Stimulated activated CD8-positive, alpha-beta memory T cell treated with anti-CD3 and anti-CD28 coated beads, Interleukin-15, amount 100 ng/mL, for 1 hour (primary cell): ENCODE results near the gene HLA-DPA1.
"Not testable (repeated sequence)": the region's sequence is repeated elsewhere in the genome, so short reads cannot be mapped to it uniquely, and the experiment has no call there.

Experiments used
- DNase-seq: peaks from one replicate; pipeline ENCODE4 v3.0.0-alpha.2; 2020; ENCODE audit warnings: low read depth

The HLA-DPA1 gene

DNA sequence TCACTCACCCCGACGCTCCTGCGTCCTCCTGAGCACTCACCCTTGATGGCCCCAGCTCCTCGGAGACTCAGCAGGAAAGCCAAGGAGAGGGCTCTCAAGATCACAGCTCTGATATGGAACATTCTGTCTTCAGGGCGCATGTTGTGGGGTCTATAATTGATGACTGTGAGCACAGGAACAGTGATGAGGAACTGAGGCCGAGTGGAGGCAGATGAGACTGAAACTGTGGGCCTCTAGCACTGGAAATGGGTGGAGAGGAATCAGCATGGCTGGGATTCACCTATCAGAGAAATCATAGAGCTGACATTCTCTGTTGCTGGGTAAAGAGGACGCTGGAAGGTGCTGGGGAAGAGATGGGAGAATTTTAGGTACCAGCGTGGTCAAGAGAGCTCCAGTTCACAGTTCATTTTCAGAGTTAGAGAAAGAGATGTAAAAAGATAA is at the start of gene HLA-DPA1:
TSS of gene HLA-DPA1 (minus strand) at position 219 of the 441 bp plus-strand sequence.
- no peak for DNase-seq

DNA sequence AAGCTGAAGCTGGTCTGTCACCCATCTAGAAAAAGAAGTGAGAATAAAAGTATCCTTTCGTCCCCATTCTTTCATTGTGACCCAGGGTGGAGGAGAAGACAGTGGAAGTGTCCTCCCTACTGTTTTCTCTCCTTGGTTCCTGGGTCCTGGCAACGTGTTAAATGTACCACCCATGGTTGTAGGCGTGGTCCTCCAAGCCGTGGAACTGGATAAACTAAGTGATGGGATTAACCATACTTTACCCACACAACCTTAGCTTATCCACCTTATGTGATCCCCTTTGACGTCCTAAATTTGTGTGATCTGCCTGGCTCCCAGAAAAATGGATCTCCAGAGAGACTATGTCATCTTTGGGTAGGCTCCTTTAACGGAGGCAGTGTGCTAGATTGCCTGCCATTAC is 49.7 kb upstream of the HLA-DPA1 start:
- DNase-seq, result no peak

DNA sequence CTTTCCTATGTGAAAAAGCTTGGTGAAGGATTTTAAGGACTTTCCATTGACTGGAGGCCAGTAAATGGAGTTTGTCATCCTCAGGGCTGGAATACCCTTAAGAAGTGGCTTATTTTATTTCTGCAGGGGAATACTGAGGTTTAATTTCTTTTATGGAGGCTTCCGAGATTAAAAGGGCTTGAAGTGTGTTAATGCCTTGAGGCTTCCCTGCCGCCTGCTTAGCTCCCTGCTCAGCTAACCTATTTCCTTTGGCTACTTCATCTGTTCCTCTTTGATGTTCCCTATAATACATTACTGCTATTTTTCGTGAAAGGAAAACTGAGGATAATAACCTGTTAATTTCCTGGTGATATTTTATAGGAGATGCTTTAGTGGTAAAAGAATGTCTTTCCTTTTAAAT is 46.6 kb upstream of the HLA-DPA1 start:
- DNase-seq, result no peak

DNA sequence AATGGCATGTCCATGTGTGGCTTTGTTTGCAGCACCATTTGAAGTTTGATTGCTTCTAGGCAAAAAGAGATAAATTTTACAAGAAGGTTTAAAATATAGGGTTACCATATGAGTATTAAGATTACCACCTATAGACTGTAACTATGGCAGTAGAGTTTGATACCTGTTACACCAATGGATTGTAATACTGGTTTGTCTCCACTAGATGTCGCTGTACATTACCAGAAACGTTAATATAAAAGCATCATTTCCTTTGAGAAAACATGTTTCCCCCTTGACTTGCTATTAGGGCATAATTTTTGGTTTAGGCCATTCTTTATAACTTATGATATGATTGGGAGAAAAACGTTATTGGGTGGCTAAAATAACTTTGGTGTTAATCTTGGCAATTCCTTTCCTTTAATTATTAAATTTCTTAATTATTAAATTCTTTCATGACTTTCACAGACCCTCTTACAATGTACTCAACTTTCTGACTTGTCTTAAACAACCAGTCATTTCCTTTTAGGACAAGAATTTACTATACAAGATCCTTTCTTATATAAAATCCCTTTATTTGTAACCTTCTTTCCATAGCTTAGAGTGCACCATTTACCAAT is 45.2 kb upstream of the HLA-DPA1 start:
- DNase-seq, result no peak

DNA sequence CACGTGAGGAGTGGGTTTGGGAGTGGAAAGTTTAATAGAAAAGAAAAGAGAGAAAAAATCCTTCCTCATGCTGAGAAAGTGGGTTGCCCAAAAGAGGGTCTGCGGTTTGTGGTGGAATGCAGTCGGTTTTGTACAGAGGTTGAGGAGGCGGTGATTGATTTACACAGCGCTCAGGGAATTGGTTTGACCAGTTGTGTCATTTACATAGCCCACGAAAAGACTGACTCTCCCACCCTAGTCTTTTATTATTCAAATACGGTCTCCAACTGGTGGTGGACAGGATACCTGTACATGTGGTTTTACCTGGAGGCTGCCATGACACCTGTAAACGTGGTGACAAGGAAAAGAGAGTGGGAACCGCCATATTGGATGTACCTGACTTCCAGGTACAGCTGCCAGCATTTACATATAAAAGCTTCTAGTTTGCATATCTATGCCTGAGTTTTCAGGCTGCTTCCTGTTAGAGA is 44.4 kb upstream of the HLA-DPA1 start:
- no peak for DNase-seq

DNA sequence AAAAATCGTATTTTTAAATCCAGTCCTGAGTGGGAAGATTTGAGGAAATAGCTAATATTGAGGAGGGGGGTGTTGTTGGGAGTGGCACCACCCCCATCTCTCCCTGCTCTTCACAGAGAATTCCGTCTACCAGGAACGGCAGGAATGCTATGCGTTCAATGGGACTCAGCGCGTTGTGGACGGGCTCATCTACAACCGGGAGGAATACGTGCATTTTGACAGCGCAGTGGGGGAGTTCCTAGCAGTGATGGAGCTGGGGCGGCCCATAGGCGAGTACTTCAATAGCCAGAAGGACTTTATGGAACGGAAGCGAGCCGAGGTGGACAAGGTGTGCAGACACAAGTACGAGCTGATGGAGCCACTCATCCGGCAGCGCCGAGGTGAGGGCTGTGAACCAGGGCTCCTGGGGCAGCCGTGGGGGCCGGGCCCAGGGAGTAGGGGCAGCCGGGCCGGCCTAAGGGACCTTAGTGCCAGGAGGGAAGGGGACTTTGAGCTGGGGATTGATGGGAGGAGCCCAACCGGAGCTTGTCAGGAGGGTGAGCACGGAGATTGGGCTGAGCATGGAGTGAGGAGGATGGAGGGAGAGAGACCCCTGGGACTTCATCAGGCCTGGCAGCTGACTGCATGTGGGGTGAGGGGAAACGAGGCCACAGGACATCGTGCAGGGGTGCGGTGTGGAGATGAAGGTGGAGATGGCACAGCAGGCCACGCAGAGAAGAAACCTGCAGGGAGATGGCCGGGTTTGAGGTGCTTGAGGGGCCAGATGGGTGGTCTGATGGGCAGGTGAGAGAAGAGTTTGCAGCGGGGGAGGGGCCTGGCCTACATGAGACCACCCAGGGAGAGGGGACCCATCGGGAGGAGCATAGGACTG is 43.6 kb upstream of the HLA-DPA1 start:
- DNase-seq, result no peak

DNA sequence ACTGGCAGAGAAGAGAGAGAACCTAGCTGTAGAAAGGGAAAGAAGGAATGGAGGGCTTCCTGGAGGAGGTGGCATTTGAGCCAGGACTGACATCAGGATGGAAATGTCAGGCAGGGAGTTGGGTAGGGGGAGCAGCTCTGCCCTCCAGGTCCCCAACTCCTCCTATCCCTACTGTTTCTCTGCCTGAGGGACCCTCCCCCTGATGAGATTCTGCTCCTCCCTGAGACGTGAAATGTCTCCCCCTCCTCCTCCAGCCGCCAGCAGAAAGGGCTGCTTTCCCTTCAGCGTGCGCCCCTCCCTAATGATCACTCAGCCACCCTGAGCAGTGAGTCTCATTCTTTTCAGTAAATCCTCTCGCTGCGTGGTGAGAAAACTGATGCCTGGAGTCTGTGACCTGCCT is 43.0 kb upstream of the HLA-DPA1 start:
- no peak for DNase-seq

DNA sequence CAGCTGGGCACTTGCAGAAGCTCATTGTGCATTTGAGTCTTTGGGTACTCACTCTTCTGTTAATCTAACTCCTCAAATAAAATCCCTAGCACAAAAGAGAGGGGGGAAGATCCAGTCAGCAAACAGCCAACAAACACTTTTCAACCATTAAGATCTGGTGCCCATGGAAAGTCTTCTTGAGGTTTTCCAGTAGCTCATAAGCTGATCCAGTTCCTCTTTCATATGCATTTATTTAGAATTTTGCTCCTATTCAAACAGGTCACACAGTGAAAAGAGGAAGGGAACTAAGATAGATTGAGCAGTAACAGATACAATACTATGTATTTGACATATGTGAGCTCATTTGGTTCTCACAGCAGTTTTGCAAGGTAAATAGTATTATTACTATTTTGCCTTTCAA is 41.0 kb upstream of the HLA-DPA1 start:
- no peak for DNase-seq

DNA sequence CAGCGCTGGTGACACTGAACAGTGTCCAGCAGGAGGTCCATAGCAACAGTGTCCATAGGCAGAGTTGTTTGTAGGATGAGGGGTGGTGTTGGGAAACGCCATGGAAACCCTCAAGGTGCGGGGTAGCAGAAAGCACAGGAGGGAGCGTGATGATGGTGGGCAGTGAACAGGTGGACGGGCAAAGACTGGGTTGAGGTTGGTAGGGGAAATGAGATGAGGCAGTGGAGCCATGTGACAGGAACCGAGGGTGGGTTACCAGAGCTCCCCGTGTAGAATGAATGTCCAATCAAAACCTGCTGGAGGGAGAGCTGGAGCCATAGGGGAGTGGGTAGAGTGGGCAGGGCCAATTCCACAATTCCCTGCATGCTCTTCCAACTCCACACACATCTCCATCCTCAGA is 40.3 kb upstream of the HLA-DPA1 start:
- no peak for DNase-seq

DNA sequence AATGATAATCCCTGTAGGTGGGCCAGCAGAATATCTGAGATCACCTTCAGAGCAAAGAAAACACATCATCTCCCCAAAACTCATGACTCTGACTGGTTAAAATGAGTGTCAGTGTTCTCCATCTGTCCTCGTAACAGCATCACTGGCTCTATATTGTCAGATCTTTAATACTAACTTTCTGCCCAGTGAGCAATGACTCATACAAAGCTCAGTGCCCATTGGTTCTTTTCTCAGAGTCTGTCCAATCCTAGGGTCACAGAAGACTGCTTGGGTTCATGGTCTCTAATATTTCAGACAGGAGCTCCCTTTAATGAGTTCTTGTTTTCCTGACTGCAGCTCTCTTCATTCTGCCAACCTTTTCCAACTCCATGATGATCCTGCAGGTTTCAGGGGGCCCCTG is 38.7 kb upstream of the HLA-DPA1 start:
- DNase-seq, result no peak

DNA sequence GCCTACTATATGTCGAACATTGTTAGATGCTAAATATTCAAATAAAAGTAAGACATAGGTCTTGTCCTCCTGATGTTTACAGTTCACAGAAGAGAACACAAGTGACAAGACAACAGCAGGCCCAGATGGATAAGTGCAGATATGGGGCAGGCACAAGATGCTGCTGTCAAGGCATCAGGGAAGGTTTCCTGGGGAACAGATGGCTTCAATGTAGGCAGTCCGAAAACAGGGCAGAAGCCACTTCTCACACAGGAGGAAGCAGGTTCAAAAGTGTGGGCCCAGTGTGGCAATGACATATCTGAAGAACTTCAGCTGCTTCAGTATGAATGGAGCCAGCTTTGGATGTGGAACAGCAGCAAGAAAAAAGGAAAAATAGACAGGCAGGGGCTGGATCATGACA is 34.9 kb upstream of the HLA-DPA1 start:
- DNase-seq, result no peak

DNA sequence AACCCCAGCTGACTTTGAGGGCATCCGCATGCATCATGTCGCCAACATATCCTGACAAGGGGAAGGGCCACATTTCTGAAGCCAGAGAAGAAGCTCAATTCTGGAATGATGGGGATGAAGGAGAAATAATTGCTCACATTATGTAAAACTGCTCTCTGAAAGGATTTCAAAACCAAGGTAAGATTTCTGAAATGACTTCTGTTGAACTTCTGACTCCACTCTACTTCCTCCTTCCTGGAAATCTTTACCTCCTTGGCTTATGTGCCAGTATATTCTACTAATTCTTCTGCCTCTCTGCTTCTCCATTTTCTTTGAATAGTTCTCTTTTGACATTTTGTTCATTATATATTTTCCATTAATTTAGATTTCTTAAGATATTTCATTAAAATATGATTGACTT is 34.2 kb upstream of the HLA-DPA1 start:
- DNase-seq, result no peak

DNA sequence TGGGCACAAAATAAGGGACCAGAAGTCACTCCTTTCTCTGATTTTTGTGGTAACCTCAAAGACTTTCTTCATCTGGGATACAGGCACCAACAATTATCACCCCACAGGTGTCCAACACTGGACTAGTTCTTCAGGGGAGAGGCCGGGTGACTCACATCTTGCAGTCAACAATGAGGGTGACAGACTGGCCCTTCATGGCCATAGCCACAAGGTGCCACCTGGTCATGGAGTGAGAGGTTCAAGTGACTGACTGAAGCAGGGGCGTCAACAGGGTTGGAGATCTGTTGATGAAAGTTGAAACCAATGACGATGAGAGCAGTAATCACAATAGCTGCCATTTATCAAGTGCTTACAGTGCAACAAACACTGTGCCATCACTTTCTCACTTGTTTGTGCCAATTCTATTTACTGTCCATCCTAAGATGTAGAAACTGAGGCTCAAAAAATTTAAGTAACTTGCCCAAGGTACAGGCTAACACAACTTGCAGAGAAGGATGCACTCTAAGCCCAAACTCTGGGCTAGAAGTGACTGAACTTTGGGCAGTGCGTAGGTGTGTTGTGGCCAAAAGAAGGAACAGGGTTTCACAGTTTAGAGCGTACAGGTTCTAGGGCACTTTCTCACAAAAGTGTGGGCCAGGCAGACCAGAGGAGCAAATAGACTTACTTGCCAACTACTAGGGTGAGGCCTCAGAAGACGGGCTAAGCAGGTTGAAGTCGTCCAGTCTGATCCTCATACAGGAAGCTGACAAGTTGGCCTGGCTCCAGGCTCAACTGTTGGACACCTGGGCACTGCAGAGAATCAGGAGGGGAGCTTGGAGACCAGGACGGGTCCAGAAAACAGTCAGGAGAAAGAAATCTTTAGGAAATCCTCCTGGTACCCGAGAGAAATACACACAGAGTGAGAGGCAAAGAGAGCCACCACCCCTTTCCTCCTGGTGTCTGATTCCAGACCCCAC is 32.7 kb upstream of the HLA-DPA1 start:
- no peak for DNase-seq

DNA sequence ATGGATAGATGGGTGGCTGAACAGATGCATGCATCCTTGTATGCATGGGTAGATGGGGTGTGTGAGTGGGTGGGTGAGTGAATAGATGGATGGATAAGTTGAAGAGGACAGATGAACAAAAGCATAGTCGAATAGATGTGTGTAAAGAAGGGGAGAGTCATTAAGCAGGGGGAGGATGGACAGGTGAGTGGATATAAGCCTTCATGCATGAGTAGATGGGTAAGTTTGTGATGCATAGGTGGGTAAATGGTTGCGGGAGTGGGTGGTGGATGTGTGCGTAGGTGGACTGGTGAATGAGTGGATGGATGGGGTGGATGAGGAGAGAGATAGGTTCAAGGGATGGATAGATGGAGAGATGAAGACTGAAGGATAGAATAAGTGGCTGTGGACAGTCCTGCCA is 31.9 kb upstream of the HLA-DPA1 start:
- no peak for DNase-seq

DNA sequence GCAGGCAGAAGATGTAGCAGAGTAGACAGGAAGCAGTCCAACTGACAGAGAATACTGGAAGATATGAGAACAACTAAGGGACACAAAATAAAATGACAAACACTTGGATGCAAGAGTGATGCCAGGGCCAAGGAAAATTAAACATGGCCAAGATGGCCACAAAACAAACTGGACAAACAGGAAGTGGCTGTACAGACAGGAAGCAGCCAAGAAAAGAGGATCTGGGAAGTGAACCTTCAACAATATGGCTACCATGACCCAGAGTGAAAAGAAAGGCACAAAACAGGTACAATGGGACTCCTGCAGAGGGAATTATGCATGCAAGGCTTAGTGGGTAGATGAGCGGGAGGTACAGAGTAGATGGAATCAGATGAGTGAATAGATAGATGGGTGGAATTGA is 31.4 kb upstream of the HLA-DPA1 start:
- DNase-seq, result no peak

DNA sequence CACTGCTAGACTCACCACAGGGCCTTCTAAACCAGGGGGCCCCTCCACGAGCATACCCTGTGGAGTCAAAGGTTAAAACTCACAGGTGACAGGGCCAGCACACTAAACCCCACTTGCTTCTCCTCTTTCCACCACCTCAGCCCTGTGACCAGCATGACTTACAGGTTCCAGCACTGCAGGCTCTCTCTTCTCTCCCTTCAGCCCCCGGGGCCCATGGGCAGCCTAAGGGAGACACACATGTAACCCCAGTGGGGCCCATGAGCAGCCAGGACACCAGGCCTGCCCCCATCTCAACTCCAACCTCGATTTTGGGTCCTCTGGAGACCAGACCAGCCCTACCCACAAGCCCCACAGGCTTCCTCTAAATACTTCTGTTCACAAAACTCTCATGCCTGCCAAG is 30.3 kb upstream of the HLA-DPA1 start:
- DNase-seq, result no peak

DNA sequence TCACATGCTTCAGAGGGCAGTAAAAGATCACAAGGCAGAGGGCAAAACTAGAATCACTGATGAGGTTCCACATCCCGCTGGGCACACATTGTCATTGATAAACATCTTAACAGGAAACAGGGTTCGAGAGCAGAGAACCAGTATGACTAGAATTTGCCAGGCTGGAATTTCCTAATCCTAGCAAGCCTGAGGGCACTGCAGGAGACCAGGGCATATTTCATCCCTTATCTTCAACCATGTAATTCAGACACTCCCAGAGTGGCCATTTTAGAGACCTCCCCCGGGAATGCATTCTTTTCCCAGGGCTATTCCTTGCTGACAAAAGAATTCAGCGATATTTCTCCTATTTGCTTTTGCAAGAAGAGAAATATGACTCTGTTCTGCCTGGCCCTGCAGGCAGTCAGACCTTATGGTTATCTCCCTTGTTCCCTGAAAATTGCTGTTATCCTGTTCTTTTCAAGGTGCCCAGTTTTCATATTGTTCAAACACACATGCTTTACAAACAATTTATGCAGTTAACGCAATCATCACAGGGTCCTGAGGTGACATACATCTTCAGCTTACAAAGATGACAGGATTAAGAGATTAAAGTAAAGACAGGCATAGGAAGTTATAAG is 27.8 kb upstream of the HLA-DPA1 start:
- DNase-seq, result not testable (repeated sequence)

DNA sequence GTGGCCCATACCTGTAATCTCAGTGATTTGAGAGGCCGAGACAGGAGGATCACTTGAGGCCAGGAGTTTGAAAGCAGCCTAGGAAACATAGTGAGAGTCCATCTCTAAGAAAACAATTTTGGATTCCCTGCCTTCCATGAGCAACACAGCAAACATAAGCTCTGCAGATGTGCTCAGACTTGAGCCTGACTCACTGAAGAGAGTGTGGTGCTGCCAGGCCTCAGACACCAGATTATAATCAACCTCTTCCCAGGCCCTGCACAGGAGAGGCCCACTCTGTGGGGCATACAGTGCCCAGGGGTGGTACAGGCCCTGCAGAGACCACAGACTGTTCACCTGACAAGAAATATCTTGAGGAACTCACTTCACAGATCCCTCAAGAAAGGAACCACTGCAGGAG is 22.2 kb upstream of the HLA-DPA1 start:
- no peak for DNase-seq

DNA sequence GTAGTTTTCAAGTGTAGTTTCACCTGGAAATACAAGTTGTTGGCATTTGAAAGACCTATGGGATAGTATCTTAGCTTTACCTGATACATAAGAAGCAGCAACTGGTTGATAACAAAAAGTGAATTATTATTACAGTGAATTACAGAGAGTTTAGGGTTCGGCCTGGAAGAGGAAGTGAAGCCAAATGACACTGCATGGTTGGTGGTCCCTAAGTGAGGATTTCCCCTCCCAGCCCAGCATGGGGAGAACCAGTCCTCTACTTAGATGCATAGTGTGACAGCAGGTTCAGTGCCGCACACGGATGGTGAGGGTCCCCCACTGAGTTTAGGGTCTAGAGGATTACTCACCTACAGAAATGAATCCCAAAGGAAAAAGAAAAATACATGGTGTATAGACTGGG is 20.4 kb upstream of the HLA-DPA1 start:
- DNase-seq, result no peak

DNA sequence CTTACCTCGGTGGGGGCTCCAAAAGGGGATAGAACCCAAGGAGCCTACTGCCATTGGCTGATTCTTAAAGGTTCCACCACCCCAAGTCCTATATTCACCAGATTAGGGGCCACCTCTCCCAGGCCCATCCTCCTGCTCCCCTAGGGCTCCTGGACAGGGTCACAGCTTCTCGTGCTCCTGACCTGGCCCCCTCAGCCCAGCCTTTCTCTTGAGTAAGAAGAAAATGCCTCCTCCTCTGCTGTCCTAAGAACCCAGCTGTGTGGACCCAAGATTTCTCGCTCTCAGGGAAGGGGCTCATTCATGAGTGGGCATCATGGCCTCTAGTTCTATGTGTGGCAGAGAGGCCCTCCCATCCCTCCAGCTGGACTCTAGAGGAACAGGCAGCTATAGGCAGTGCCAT is 18.9 kb upstream of the HLA-DPA1 start:
- DNase-seq, result no peak

DNA sequence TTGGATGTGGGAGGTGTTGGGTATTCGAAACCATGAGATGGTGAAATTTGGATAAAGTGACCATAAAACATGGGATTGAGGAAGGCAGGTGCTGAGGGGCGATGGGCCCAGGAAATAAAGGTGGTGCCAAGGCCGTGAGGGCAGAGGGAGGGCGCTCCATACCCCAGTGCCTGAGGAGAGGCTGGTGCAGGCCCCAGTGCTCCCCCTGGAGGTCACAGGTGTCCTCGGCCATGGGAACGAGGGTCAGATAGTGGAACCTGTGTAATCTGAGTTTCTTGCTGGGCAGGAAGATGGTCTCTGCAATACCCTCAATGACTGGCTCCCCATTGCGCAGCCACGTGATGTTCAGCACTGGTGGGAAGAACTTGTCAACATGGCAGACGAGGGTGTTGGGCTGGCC is 18.5 kb upstream of the HLA-DPA1 start:
- peak; percentile 37 for DNase-seq
